Activated CD8-positive, alpha-beta memory T cell treated with anti-CD3 and anti-CD28 coated beads, Interleukin-2, amount 50 U/mL, for 48 hours (primary cell): Measurements from ENCODE around the gene ZC3H7A.

Source experiments
- DNase-seq: peaks from one replicate; pipeline ENCODE4 v3.0.0-alpha.2; 2020

Gene ZC3H7A

GRCh38 chr16:11734653-11735043 lies 62.4 kb downstream of the ZC3H7A start:
- no peak for DNase-seq

GRCh38 chr16:11734025-11734652 lies 62.9 kb downstream of the ZC3H7A start:
- no peak for DNase-seq

- DNase-seq, result no peak
Measured at GRCh38 chr16:11731222-11731621, 65.8 kb downstream of the ZC3H7A start.

GRCh38 chr16:11729787-11730186 lies 67.3 kb downstream of the ZC3H7A start:
- no peak for DNase-seq

- no peak for DNase-seq
Measured at GRCh38 chr16:11727796-11728543, 69.1 kb downstream of the ZC3H7A start.

GRCh38 chr16:11726008-11726407 lies 71.0 kb downstream of the ZC3H7A start:
- no peak for DNase-seq

- no peak for DNase-seq
Measured at GRCh38 chr16:11725457-11725856, 71.6 kb downstream of the ZC3H7A start.

- no peak for DNase-seq
Measured at GRCh38 chr16:11722468-11722808, 74.6 kb downstream of the ZC3H7A start.

- DNase-seq, result no peak
Measured at GRCh38 chr16:11721781-11722467, 75.1 kb downstream of the ZC3H7A start.

GRCh38 chr16:11719762-11720161 lies 77.3 kb downstream of the ZC3H7A start:
- DNase-seq, result no peak

GRCh38 chr16:11719171-11719570 lies 77.9 kb downstream of the ZC3H7A start:
- DNase-seq, result no peak

- no peak for DNase-seq
Measured at GRCh38 chr16:11717811-11718210, 79.2 kb downstream of the ZC3H7A start.

GRCh38 chr16:11716336-11716735 lies 80.7 kb downstream of the ZC3H7A start:
- DNase-seq, result no peak

GRCh38 chr16:11715246-11715947 lies 81.7 kb downstream of the ZC3H7A start:
- no peak for DNase-seq

GRCh38 chr16:11712122-11712521 lies 84.9 kb downstream of the ZC3H7A start:
- DNase-seq, result no peak

GRCh38 chr16:11711662-11712061 lies 85.4 kb downstream of the ZC3H7A start:
- DNase-seq, result no peak

- DNase-seq, result no peak
Measured at GRCh38 chr16:11708421-11708820, 88.6 kb downstream of the ZC3H7A start.

- DNase-seq, result no peak
Measured at GRCh38 chr16:11707679-11708197, 89.3 kb downstream of the ZC3H7A start.

GRCh38 chr16:11706180-11706742 lies 90.8 kb downstream of the ZC3H7A start:
- no peak for DNase-seq

GRCh38 chr16:11705311-11706025 lies 91.6 kb downstream of the ZC3H7A start:
- no peak for DNase-seq
